ENCODE results near the gene DICER1. TPM values are rescaled to one million over a fixed set of nuclear protein-coding genes. Genes with fewer than 3 reads are reported as not detected.

DICER1 gene
- total and polyA plus RNA-seq, 2 experiments from 2014 or later = 21.4 to 59.2 TPM

- TF ChIP-seq STAT1 (IDR thresholded peaks at IDR 0.05; ENCODE audit: unreplicated experiment) = no peak
These were observed 93.9 kb downstream of the DICER1 start (continued) for GRCh38 chr14:95063391-95063790.

- Mint-ChIP-seq H3K36me3 (ENCODE audit: low read depth) (no peaks in the 10 kb centered on the region), H3K27ac (no peak overlapping the region), H3K27me3 (ENCODE audit: insufficient read depth, low read depth, poor library complexity) (peaks cover 6% of the 10 kb centered on the region), H3K4me3 (no peak overlapping the region), H3K4me1 (no peaks in the 10 kb centered on the region; the same call in 2 of the 3 replicates), H3K9me3 (no peaks in the 10 kb centered on the region)
- ATAC-seq (no peak), DNase-seq (ENCODE audit: low spot score) (no peak)
- Histone ChIP-seq H3K79me2 (replicated peaks; ENCODE audit: insufficient read depth) (no peaks in the 10 kb centered on the region), H3K9me2 (ENCODE audit: insufficient read depth) (peaks cover 12% of the 10 kb centered on the region; the same call in 1 of the 2 replicates), H3K27me3 (ENCODE audit: insufficient read depth) (no peaks in the 10 kb centered on the region), H3K36me3 (ENCODE audit: insufficient read depth) (no peaks in the 10 kb centered on the region), H3K4me3 (no peak overlapping the region), H4K20me1 (replicated peaks; ENCODE audit: insufficient read depth) (no peaks in the 10 kb centered on the region), H3K27ac (ENCODE audit: low read depth) (no peak overlapping the region), H3K4me1 (ENCODE audit: insufficient read depth) (no peaks in the 10 kb centered on the region), H3K4me2 (no peak overlapping the region), H2AFZ (no peak overlapping the region; the same call in 1 of the 2 replicates), H3F3A (replicated peaks; ENCODE audit: low read depth) (no peaks in the 10 kb centered on the region)
- TF ChIP-seq JUNB (IDR thresholded peaks at IDR 0.05; ENCODE audit: unreplicated experiment) = no peak
- TF ChIP-seq ETS1 (IDR thresholded peaks at IDR 0.05) = no peak
- TF ChIP-seq EZH2 (IDR thresholded peaks at IDR 0.05; ENCODE audit: low read depth, unreplicated experiment) = no peak
- no peak for TF ChIP-seq EZH2phosphoT487 (IDR thresholded peaks at IDR 0.05; ENCODE audit: unreplicated experiment)
- no peak for TF ChIP-seq REST (IDR thresholded peaks at IDR 0.05; ENCODE audit: unreplicated experiment)
- TF ChIP-seq ZNF462 (CRISPR knock-in tag; IDR thresholded peaks at IDR 0.05) = no peak
- no peak for TF ChIP-seq CTCF (conservative IDR thresholded peaks at IDR 0.05; ENCODE audit: low read depth in 2 of 2)
- TF ChIP-seq ZNF114 (CRISPR knock-in tag; IDR thresholded peaks at IDR 0.05) = no peak
- TF ChIP-seq ZNF331 (CRISPR knock-in tag; IDR thresholded peaks at IDR 0.05; ENCODE audit: low read depth) = no peak
These were observed 94.4 kb downstream of the DICER1 start for GRCh38 chr14:95062946-95063345.
